NCI-H446 (cell line): ENCODE results near the gene DAPK1.

ENCODE experiments used
- DNase-seq, 2 experiments: peaks; one replicate each; lab custom pipeline; 2025; lab: John Stamatoyannopoulos, UW

DAPK1 gene

DNA sequence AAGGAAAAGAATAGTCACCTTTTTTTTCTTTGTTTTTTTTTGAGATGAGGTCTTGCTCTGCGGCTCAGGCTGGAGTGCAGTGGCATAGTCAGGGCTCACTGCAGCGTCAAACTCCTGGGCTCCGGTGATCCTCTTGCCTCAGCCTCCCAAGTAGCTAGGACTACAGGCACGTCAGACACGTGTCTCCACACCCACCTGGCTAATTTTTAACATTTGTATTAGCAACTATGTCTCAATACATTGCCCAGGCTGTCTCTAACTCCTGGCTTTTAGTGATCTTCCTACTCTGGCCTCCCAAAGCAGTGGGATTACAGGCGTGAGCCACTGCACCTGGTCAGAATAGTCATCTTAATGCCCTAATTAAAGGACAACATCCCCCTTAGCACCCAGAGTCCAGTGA is 173.8 kb downstream of the DAPK1 start:
- no peak for DNase-seq

DNA sequence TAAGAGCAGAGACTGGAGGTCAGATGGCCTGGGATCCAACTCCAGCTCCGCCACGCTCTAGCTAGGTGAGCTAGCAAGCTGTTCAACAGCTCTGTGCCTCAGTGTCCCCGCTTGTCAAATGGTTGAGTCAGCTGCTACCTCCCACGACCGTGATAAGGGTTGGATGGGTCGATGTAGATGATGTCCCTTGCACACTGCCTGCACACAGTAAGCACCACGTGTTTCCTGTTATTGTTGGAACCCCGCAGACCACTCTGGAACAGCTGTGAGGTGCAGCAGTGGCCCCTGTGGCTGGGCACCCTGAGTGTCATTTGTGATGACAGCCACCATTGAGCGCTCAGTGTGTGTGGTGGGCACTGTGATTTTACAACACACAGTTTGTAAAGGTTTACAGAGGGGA is 174.3 kb downstream of the DAPK1 start:
- no peak for DNase-seq

DNA sequence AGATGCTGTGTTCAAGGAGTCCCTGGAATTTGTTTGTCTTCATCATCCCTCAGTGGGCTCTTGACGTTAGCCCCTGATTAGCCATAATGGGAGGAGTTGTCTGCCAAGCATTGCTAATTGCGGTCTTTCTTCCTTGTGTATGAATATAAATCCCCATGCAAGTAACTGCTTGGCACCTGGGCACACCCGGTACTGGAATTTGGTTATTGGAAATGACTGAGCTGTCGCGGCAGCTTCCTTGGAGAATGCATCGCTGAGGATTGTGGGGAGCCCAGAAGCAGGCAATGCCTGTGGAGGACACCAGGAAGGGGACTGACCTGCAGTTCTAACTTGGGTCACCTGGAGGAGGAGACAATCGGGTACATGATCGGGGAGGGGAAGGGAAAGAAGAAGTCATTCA is 174.9 kb downstream of the DAPK1 start:
- no peak for DNase-seq

DNA sequence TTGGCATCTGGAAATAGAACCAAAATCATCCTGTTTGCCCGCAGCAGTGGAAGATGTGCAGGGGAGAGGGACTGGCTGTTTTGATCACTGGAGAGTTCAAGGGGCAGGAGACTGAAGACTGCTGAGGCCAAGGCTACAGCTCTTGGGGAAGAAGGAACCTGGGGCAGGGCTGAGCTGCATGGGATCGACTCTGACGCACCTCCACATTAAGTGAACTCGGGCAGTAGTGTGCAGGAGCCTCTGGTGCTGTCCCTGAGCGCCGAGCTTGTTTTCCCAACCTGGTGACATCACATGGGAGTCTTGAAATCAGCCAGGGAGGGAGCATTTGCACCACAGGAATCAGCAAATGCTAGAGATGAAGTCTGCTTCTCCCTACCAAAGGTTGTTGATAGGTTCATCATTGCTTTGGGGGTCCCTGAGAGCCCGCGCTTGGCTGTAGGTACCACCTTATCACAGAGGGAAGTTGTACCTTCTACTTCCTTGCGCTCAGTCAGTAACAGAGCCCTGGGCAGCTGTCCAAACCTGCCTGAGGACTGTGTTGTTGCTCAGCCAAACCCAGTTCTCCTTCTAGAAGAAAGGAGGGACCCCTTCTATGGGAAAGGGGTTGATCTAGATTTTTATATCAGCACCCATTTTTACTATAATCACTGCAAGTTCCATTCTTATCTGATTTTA is 175.9 kb downstream of the DAPK1 start:
- no peak for DNase-seq

DNA sequence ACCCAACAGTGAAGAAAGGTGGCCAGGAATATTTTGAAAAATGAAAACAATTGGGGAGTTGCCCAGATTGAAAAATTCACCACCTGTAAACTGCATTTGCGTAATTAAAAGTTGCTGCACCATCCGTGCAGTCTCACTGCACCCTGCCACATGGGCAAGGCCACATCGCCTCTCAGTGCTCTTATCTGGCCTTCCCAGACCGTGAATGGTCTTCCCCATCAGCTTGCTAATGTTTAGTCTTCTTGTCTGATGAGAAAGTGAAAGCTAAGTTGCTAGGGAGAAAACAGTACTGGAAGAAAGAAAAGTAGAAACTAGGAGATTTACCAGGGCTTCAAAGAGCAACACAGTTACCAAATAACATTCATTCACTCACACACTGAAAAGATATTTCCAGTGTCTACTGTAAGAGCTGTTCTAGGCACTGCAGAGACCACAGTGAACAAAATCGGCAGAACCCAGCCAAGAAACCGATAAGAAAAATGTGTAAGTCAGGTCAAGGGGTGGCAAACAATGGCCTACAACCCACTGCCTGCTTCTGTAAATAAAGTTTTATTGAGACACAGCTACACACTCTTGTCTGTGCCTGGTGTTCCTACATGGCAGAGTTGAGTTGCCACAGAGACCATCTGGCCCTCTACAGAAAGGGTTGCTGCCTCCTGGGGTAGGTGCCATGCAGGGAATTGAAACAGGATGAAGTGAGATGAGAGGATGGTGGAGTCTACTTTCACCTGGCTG is 177.1 kb downstream of the DAPK1 start:
- DNase-seq, result no peak

DNA sequence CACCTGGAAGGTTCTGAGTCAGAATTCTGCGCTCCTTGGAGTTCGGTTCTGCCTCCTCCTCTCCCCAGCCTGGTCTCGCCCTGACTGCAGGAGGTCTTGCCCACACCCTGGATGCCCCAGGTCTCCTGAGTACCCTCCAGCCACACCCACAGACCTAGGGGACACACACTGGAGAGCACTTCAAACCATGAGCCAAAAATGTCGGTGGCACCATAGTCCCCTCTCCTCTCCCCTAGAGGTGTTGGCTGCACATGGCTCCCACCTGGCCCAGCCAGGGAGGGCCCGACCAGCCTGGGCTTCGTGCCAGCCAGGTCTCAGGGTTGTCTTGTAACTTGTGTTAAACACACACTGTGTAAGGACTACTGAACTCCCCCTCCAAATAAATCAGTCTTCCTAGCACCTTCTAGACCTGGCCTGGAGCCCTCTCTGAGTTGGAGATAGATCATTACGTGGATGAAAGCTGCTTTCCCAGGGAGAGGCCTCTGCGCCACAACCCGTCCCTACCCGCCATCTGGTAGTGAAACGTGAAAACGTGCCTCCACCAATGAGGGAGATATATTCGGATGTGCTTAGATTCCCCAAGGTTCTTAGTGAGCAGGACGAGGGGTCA is 178.3 kb downstream of the DAPK1 start:
- no peak for DNase-seq

DNA sequence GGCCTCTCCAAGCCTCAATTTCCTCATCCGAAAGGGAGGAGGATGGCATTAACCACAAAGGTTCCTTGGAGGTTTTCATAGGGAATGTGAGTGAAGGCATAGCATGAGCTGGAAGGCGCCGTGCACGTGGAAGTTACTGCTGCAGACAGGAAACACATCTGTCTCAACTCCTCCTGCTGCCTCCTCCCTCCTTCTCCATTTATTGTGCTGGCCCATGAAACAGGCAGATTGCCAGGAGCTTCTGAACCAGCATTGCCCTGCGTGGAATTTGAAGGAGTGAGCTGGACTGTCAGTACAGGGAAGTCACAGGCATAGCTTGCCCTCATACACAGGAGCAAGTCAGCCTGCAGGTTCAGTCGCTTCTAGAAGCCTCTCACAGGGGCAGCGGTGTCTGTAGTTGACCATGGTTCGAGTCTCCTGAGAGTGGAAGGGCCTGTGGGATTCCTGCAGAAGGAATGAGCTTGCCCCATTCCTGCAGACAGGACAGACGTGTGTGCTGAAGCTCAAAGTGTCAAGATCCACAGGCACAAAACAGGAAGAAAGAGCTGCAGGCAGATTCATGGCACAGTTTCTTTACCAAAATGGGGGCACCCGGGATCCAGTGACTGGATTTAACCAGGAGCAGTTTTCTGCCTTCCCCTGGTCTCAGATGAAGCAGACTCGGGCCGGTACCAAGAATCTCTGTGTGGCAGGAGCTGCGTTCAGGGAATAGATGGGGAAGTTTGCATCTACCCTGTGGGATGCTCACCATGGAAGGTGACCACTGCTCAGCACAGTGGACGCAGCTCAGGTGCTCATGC is 179.5 kb downstream of the DAPK1 start:
- DNase-seq, result no peak

DNA sequence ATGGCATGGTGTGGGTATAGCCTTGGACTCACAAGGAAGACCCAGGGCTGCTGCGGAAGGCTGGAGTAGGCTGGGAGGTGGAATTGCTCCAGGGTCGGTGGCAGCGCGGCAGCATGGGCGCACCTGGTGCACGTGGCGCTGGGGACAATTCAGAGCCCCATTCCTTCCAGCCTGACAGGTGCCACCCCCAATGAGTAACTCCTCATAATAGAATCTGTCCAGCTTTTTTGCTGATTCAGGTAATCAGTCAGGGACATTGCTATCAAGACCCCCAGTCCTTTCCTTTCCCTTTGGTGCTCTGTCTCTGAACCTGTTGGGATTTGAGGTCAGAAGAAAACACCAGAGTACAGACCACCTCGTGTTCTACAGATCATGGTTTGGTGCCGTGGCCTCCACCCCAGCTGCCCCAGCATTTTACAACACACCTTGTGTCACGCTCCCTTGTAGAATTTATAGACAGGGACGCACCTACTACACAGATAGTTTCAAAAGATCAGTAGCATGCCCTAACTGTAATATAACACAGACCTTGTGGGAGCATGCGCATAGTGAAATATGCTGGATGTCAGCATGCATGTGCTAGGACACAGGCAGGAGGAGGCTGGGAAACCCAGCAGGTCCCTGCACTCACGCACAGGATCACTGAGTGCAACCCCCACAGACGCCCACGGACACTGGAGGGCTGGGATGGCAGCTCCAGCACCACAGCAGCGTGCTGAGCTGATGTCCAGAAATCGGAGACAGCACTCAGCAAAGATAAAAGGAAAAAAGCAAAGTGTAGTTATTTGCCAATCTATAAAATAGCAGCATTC is 180.3 kb downstream of the DAPK1 start:
- no peak for DNase-seq

DNA sequence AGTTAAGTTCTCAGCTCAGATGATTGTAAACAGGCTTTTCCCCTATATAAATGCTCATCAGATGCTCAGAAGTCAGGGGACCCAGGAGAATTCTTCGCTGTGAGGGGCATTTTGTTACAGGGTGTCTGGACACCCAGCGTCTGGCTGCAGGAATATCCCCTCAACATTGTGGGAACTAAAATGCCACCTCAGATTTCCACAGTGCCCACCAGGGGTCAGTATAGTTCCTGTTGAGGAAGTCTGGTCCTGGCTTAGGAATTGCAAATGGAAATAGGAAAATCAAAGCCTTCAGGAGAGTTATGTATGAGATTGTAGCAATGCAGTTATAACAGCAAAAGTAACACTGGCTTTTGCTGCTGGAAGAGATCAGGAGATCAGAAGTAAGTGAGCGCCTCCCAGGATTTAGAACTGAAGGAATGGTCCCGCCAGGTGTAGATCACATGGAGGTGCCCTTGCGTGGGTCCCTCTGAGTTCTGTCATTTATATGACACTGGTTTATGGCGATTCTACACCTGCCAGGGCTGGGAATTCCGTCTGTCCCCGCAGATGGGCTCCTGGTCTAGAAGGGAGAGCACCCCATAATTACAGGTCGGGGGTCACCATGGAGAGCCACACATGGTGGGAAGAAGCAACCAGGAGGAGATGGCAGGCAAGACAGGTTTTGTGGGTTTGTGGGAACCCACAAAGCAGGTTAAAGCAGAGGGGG is 181.1 kb downstream of the DAPK1 start:
- DNase-seq, result peak; percentile 1 to 58

DNA sequence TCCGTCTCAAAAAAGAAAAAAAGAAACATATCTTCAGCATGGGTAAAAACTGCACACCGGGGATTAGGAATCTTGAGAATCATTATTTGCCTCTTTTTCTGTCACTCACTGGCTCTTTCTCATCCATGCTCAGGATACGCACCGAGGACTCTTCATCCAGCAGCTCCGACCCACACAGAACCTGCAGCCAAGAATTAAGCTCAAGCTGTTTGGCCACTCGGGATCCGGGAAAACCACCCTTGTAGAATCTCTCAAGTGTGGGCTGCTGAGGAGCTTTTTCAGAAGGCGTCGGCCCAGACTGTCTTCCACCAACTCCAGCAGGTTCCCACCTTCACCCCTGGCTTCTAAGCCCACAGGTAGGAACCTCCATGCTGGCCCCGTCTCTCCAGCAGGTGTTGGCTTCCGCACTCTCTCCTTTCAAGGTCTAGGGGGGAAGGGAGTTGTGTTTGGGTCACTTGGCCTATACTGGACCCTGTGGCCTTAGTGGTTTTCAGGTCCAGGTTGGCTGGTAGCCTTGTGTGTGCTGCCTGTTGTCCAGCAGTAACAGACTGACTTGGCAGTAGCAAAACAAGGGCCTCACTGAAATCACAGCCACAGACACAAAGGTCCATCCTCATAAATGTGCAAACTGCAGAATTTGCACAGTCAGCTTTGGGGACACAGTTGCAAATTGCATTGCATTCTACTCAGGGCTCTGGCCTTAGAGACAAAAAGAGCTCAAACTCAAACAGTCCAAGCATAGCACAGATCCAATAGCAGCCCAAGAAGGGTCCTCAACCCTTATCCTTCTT is 183.8 kb downstream of the DAPK1 start:
- no peak for DNase-seq

DNA sequence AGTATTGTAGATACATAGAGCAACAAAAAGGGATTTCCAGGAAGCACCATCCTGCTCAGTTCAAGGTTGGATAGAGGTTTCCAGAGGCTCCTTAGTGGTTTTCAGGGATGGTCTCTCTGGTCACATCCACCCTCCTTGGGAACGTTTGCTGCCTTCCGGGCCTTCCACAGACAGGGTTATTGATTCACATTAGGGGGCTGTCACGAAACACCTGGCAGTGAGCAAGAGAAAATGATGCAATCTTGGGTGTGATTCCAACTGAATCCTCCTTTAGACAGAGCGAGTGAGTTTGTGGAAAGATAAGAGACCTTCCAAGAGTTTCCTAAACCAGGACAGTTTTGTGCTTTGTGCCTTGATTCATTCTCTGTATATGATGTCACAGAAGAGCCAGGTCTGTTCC is 184.4 kb downstream of the DAPK1 start:
- no peak for DNase-seq

DNA sequence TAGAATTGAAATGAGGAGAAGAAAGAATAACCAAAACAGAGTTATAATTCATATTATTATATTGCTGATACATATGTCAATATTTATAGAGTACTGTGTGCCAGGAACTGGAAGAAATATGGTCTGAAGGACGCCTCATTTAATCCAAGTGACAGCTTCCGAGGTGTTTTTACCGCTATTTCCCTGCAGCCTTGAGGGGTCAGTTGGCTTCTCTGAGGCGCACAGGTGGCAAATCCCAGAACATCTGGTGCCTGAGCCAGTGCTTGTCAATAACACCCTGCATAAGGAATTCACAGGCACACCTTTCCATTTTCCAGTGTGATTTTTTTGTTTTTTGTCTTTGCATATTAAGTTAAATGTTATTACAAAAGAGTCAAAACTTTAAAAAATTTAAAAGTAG is 185.0 kb downstream of the DAPK1 start:
- DNase-seq, result no peak

DNA sequence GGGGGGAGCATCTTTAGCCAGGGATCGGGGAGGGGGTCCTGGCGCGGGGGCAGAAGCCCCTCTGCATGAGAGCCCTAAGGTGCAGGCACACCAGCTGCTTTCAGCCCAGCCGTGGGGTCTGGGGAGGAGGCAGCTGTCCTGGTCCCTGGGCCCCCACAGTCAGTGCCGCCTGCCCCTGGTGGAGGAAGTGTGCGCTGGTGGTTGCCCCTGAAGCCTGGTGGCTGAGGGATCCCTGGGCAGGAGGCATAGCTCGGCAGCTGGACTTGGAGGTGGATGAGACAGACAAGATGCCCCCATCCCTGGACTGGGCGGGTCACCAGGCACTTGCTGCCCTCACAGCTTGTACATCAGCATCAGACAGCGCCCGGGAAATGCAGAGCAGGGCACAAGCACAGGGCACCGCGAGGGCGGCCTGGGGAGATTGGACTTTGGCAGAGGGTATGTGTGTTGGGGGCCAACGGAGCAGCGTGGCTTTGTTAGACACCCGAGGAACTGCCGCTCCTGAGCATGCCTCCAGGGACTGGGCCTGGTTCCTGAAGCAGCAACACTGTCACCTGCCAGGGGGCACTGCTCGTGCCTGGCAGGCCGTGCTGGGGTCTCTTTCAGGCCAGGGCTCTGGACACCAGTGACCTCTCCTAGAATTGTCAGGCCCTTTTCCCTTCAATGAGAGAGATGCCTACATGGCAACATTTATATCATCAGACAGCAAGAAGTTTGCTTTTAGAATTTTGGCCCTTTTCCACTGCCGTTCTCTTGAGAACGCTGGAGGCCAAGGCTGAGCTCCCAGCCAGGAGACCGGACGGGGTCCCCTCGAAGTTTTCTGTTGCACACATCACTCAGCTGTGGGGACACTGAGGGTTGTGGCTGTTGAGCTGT is 186.3 kb downstream of the DAPK1 start:
- no peak for DNase-seq

DNA sequence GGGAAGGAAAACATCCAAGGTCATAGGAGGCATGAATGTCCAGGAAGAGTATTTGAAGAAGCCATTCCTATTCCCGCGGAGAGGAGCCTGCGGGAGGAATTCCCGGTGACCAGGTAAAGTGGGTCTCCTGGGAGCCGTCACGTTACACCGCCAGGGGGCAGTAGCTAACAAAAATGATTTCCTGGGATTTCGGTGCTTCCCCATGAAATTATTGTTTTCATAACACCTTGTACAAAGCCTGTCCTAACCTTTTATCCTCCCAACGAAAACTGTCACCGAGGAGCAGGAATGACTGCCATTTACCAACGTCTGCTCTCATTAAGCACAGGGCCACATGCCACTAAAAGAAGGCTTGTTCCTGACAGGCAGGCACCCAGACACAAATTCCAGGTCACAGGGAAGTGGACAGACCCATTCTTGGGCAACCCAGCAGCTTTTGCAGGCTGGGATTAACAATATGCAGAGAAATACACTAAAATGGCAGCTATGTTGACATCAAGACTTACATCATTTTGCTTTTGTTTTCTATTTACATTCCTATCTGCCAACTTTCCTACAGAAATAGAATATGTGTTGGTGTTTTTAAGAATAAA is 187.1 kb downstream of the DAPK1 start:
- DNase-seq, result no peak

DNA sequence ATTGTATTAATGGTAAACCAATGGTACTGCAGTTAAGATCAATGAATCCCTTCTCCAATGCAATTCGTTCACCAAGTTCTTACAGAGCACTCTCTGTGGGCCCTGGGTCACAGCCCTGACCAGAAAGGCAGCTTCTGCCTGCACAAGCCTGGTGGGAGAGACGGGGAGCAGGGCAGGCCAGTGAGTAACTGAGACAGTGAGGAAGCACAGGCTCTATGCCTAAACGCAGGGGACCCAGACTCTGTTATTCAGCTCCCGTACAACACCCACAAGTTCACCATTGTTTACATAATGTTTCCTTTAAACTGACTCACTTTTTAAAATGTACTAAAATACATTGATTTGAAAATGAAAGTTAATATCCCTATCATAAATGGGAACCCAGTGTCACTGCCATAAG is 187.8 kb downstream of the DAPK1 start:
- DNase-seq, result no peak

DNA sequence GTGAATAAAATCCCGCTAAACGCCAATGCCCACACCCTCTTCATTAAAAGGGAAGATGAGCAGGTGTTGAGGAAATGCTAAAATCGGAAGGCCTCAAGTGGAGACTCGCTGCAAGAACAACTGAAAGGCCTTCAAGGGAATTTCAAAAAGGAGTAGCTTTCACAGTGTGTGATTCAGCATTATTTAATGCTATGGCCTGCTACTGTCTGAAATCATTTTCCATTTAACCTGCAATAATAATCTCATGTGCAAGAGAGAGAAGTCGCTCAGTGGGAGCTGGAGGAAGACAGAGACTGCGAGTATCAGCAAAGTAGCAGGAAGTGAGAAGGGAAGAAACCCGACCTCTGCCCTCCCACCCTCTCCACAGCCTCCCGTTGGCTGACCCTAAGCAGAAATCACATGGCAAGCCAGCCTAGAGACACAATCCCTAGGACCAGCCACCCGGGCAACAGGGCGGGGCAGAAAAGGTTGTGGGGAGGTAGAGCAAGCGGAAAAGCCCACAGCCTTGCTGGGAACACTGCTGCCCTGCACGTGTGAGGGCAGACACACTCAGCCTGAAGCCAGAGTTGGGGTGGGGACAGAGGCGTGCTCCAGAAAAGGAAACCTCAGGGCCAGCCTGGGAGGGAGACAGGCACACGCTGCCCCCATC is 188.3 kb downstream of the DAPK1 start:
- no peak for DNase-seq

DNA sequence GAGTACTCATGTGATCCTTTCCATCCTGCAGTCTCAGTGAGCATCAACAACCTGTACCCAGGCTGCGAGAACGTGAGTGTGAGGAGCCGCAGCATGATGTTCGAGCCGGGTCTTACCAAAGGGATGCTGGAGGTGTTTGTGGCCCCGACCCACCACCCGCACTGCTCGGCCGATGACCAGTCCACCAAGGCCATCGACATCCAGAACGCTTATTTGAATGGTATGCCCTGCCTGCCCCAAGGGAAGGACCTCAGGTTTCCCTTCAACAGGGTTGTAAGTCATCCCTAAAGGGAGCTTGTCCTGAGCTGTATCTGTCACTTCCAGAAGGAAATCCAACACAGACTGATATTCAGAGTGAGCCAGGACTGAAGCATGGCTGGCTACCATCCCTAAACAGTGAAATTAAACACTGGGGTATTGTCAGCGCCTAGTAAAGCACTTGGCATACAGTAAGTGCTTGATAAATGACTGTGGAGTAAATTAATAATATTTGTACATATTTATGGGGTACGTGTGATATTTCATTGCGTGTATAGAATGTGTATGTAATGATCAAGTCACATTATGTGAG is 188.9 kb downstream of the DAPK1 start:
- DNase-seq, result no peak

DNA sequence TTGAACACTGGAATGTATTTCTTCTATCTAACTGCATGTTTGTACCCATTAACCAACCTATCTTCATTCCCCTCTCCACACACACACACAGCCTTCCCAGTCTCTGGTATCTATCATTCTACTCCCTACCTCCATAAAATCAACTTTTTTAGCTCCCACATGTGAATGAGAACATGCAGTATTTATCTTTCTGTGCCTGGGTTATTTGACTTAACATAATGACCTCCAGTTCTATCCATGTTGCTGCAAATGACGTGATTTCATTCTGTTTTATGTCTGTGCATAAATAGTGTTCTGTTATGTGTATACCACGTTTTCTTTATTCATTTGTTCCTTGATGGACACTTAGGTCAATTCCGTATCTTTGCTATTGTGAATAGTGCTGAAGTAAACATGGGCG is 189.5 kb downstream of the DAPK1 start:
- no peak for DNase-seq
